WTC11 (cell line): Measurements from ENCODE around the gene TINAGL1.

Experiments used
- ATF2 ChIP-seq: sonication (generic); formaldehyde crosslinking; IDR thresholded peaks from 2 replicates; pipeline ENCODE4 v1.8.1; 2022; ENCODE audit warnings: low read depth, missing genetic modification reagents, borderline replicate concordance
- CBFB ChIP-seq: sonication (generic); formaldehyde crosslinking; IDR thresholded peaks from 2 replicates; pipeline ENCODE4 v1.8.1; 2022; ENCODE audit warnings: mild to moderate bottlenecking, low read depth, missing genetic modification reagents
- CTCF ChIP-seq: fragments of 200-600 bp; IDR thresholded peaks from 2 replicates; pipeline ENCODE4 v1.8.0; 2022; ENCODE audit warnings: antibody characterized with exemption
- MAX ChIP-seq: sonication (generic); formaldehyde crosslinking; IDR thresholded peaks from 2 replicates; pipeline ENCODE4 v1.8.0; 2022; ENCODE audit warnings: mild to moderate bottlenecking, missing genetic modification reagents
- NFE2L1 ChIP-seq: sonication (generic); formaldehyde crosslinking; IDR thresholded peaks from 2 replicates; pipeline ENCODE4 v1.8.1; 2023; ENCODE audit warnings: missing genetic modification reagents
- NFYB ChIP-seq: sonication (generic); formaldehyde crosslinking; conservative IDR thresholded peaks from 2 replicates; pipeline ENCODE4 v1.8.0; 2022; ENCODE audit warnings: low read depth, missing genetic modification reagents
- NR2C2 ChIP-seq: sonication (generic); formaldehyde crosslinking; IDR thresholded peaks from 2 replicates; pipeline ENCODE4 v1.8.0; 2022; ENCODE audit warnings: mild to moderate bottlenecking, missing genetic modification reagents
- NR3C1 ChIP-seq: sonication (generic); formaldehyde crosslinking; conservative IDR thresholded peaks from 2 replicates; pipeline ENCODE4 v1.8.1; 2023; ENCODE audit warnings: low read depth, mild to moderate bottlenecking, missing genetic modification reagents
- SP1 ChIP-seq: sonication (generic); formaldehyde crosslinking; conservative IDR thresholded peaks from 2 replicates; pipeline ENCODE4 v1.8.1; 2022; ENCODE audit warnings: missing genetic modification reagents
- TCF7 ChIP-seq: sonication (generic); formaldehyde crosslinking; IDR thresholded peaks from 2 replicates; pipeline ENCODE4 v1.8.0; 2022; ENCODE audit warnings: mild to moderate bottlenecking, low read depth, missing genetic modification reagents, moderate library complexity
- TEAD4 ChIP-seq: sonication (generic); formaldehyde crosslinking; IDR thresholded peaks from 2 replicates; pipeline ENCODE4 v1.8.0; 2022; ENCODE audit warnings: mild to moderate bottlenecking, missing genetic modification reagents
- ZBTB21 ChIP-seq: sonication (generic); formaldehyde crosslinking; IDR thresholded peaks from 2 replicates; pipeline ENCODE4 v1.8.1; 2023; ENCODE audit warnings: mild to moderate bottlenecking, missing genetic modification reagents, borderline replicate concordance
- ZBTB43 ChIP-seq: sonication (generic); formaldehyde crosslinking; IDR thresholded peaks from 2 replicates; pipeline ENCODE4 v1.8.1; 2023; ENCODE audit warnings: mild to moderate bottlenecking, missing genetic modification reagents
- ZNF396 ChIP-seq: fragments of 250-450 bp; sonication (Bioruptor Pico); IDR thresholded peaks from 2 replicates; pipeline ENCODE4 v1.8.0; 2021; ENCODE audit warnings: mild to moderate bottlenecking, moderate library complexity, borderline replicate concordance

GRCh38 chr1:31625561-31626222, 49.4 kb downstream of the TINAGL1 start:
- TF ChIP-seq NR2C2 (CRISPR knock-in tag) (no peak), ZBTB43 (no peak), CTCF (no peak), NFYB (CRISPR knock-in tag) (no peak), TEAD4 (CRISPR knock-in tag) (no peak), ZNF396 (CRISPR knock-in tag) (no peak), ZBTB21 (CRISPR knock-in tag) (no peak), SP1 (CRISPR knock-in tag) (no peak), TCF7 (CRISPR knock-in tag) (no peak), MAX (CRISPR knock-in tag) (no peak), CBFB (CRISPR knock-in tag) (no peak), NR3C1 (CRISPR knock-in tag) (no peak), NFE2L1 (no peak), ATF2 (CRISPR knock-in tag) (no peak)
